Lung (tissue), 12 donors: ENCODE data around the gene ORC3. TPM values are rescaled to one million over a fixed set of nuclear protein-coding genes. Genes with fewer than 3 reads are reported as not detected.

Source experiments
- ATAC-seq: fragments of 200-7000 bp; cut with Tn5 transposase; one replicate; pipeline ENCODE4 v1.9.1; 2020; ENCODE audit warnings: moderate number of reproducible peaks; ENCODE audit not compliant: insufficient read depth, low FRiP score
- DNase-seq, 3 donors: peaks; one replicate each; pipeline ENCODE4 v3.0.0-alpha.2; 2013 to 2017
- H3K27ac ChIP-seq, 2 donors: one replicate each; pipeline ENCODE4 v1.5.1; 2013; ENCODE audit warnings: mild to moderate bottlenecking in 2 of 2, moderate library complexity in 2 of 2, control low read depth in 1 of 2, inconsistent platforms in 1 of 2, low read depth in 1 of 2, low read length in 1 of 2
- H3K27me3 ChIP-seq, 3 donors: one replicate each; pipeline ENCODE4 v1.5.1; 2013; ENCODE audit warnings: low read length in 2 of 3; ENCODE audit not compliant: control insufficient read depth in 3 of 3, insufficient read depth in 3 of 3
- H3K36me3 ChIP-seq, 4 donors: one replicate each; pipeline ENCODE4 v1.5.1; 2013; ENCODE audit warnings: low read length in 4 of 4, mild to moderate bottlenecking in 1 of 4, moderate library complexity in 1 of 4; ENCODE audit not compliant: control insufficient read depth in 4 of 4, insufficient read depth in 4 of 4
- H3K4me1 ChIP-seq, 5 donors: one replicate each; pipeline ENCODE4 v1.5.1; 2013; ENCODE audit warnings: low read length in 5 of 5, mild to moderate bottlenecking in 2 of 5, moderate library complexity in 1 of 5; ENCODE audit not compliant: control insufficient read depth in 5 of 5, insufficient read depth in 5 of 5
- H3K4me3 ChIP-seq: one replicate; pipeline ENCODE4 v1.5.1; 2013; ENCODE audit warnings: mild to moderate bottlenecking, control low read depth, moderate library complexity
- H3K9ac ChIP-seq, 2 donors: one replicate each; pipeline ENCODE4 v1.5.1; 2013; ENCODE audit warnings: low read length in 2 of 2, control low read depth in 1 of 2; ENCODE audit not compliant: insufficient read depth in 1 of 2
- H3K9me3 ChIP-seq, 4 donors: one replicate each; pipeline ENCODE4 v1.5.1; 2013; ENCODE audit warnings: low read length in 3 of 4, mild to moderate bottlenecking in 1 of 4, moderate library complexity in 1 of 4; ENCODE audit not compliant: control insufficient read depth in 4 of 4, insufficient read depth in 3 of 4
- CTCF ChIP-seq: IDR thresholded peaks from 2 replicates; pipeline ENCODE4 v1.5.1; 2012; ENCODE audit warnings: mild to moderate bottlenecking; ENCODE audit errors: control extremely low read depth, extremely low read depth
- WGBS, 2 donors: extraction: QIAGEN DNeasy Blood & Tissue Kit; methylation state at CpG; one replicate each; pipeline ENCODE4 v1.1.7; 2013; 5-methylcytosine and 5-hydroxymethylcytosine counted together
- polyA plus RNA-seq, 2 donors: library from polyadenylated mRNA; stranded (reverse); fragments of 200-250 nt; gene quantifications; one replicate each; pipeline ENCODE4 v1.2.1, GENCODE V29; 2013
- total RNA-seq, 2 donors: library from RNA; depleted of rRNA in 1 of 2; stranded (reverse); fragments of >200 nt in 1 of 2; gene quantifications; one replicate each; pipeline ENCODE4 v1.2.1, GENCODE V29; 2014 to 2021
- donor health status: control.
- donor health status: control.
- donor health status: Bipolar disorder and iron deficiency.
- donor health status: healthy.
- donor health status: DM: yes; HTN: yes; CAD: no.

The ORC3 gene
- total and polyA plus RNA-seq, 4 donors, result 12.0 to 30.3 (median 16.8) TPM

- Histone ChIP-seq H3K9ac (no peak overlapping the region), H3K4me1 (peaks cover 0 to 7% (median 0%) of the 10 kb centered on the region in 5 donors), H3K27ac (peak overlapping the region in 1 of 2 donors; percentile 30), H3K4me3 (no peak overlapping the region), H3K27me3 (no peaks in the 10 kb centered on the region), H3K9me3 (no peaks in the 10 kb centered on the region), H3K36me3 (peaks cover 13 to 29% (median 18%) of the 10 kb centered on the region in 4 donors)
- no peak for TF ChIP-seq CTCF
- ATAC-seq (no peak), DNase-seq (no peak)
- WGBS, 2 donors, result 37 to 47% methylated on average over 6 of the region's 6 CpGs
Measured at GRCh38 chr6:87671555-87672029, 81.7 kb downstream of the ORC3 start.

- Histone ChIP-seq H3K4me3 (no peak overlapping the region), H3K9ac (no peak overlapping the region), H3K36me3 (peaks cover 12 to 31% (median 23%) of the 10 kb centered on the region in 4 donors), H3K9me3 (no peaks in the 10 kb centered on the region), H3K4me1 (peaks cover 0 to 7% (median 0%) of the 10 kb centered on the region in 5 donors), H3K27ac (no peak overlapping the region), H3K27me3 (no peaks in the 10 kb centered on the region)
- no peak for ATAC-seq
- TF ChIP-seq CTCF, result no peak
- no peak for DNase-seq
- 84 to 92% methylated on average over 2 of the region's 2 CpGs for WGBS, 2 donors
Measured at GRCh38 chr6:87672641-87673040, 82.7 kb downstream of the ORC3 start.

- DNase-seq (no peak), ATAC-seq (no peak)
- H3K36me3 ChIP-seq, result peaks cover 11 to 31% (median 24%) of the 10 kb centered on the region in 4 donors
- peaks cover 0 to 7% (median 0%) of the 10 kb centered on the region in 5 donors for H3K4me1 ChIP-seq
- H3K27me3 ChIP-seq, result no peaks in the 10 kb centered on the region
- WGBS, 2 donors, result 97 to 100% methylated on average over 5 of the region's 5 CpGs
- H3K4me3 ChIP-seq, result no peak overlapping the region
- no peak overlapping the region for H3K27ac ChIP-seq
- H3K9me3 ChIP-seq, result no peaks in the 10 kb centered on the region
- TF ChIP-seq CTCF, result no peak
- no peak overlapping the region for H3K9ac ChIP-seq
Measured at GRCh38 chr6:87673237-87673636, 83.3 kb downstream of the ORC3 start.

GRCh38 chr6:87674290-87674689 lies 84.4 kb downstream of the ORC3 start:
- no peak overlapping the region for H3K27ac ChIP-seq
- H3K9me3 ChIP-seq, result no peaks in the 10 kb centered on the region
- H3K4me3 ChIP-seq, result no peak overlapping the region
- H3K4me1 ChIP-seq, result peaks cover 0 to 7% (median 0%) of the 10 kb centered on the region in 5 donors
- DNase-seq, result no peak
- H3K9ac ChIP-seq, result no peak overlapping the region
- H3K27me3 ChIP-seq, result no peaks in the 10 kb centered on the region
- peaks cover 13 to 33% (median 25%) of the 10 kb centered on the region in 4 donors for H3K36me3 ChIP-seq
- no peak for TF ChIP-seq CTCF
- no peak for ATAC-seq
